GM23248 (cell line): ENCODE results near the gene PITHD1.

Experiments used
- EZH2 ChIP-seq: fragments of 200-600 bp; sonication (generic); IDR thresholded peaks from 2 replicates; pipeline ENCODE4 v1.6.1; 2018; ENCODE audit warnings: antibody characterized with exemption, mild to moderate bottlenecking; ENCODE audit not compliant: insufficient read depth, poor library complexity, severe bottlenecking
- EZH2phosphoT487 ChIP-seq: fragments of 200-600 bp; sonication (generic); IDR thresholded peaks from 2 replicates; pipeline ENCODE4 v1.6.1; 2018; ENCODE audit warnings: antibody characterized with exemption, moderate library complexity, mild to moderate bottlenecking, low read depth; ENCODE audit not compliant: insufficient read depth

DNA sequence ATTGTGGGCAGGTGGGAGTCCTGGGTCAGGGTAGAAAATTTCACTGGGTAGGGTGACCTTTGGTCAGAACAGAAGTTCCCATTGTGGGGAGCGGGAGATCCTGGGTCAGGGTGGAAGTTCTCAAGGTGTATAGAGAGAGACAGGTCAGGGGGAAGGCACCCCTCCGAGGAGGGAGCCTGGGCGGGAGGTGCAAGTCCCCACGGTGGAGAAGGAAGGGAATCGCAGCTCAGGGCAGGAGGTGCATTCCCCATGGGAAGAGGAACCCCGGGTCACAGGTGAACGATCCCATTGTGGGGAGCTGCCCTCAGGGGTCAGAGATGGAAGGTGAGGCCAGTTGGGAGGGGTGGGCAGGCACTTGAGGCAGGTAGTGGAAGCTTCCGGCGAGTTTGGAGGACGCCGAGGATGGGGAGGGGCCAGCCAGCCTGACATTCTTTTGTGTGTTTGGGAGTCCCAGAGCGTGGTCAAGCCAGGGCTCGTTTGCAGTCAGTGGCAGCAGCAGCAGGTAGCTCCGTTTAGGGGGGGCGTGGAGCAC is 13.4 kb downstream of the PITHD1 start:
- no peak for TF ChIP-seq EZH2phosphoT487
- no peak for TF ChIP-seq EZH2
